ENCODE data around the gene PAGR1. TPM values are rescaled to one million over a fixed set of nuclear protein-coding genes. Genes with fewer than 3 reads are reported as not detected.
A peak's percentile ranks its signal among the peaks of the same experiment; 100 is the strongest.

The PAGR1 gene
- total RNA-seq, 2 experiments from 2014 or later, result 16.9 to 19.3 TPM

GRCh38 chr16:29834079-29834478 lies 18.1 kb downstream of the PAGR1 start:
- H3K36me3 Mint-ChIP-seq (ENCODE audit: low read depth), result peaks cover 25% of the 10 kb centered on the region
- intact Hi-C loops (cut with micrococcal nuclease), result no loop called here
- no peaks in the 10 kb centered on the region for H3K27me3 Mint-ChIP-seq (ENCODE audit: low read depth)
- no peak for DNase-seq
- no peaks in the 10 kb centered on the region for H3K9me3 Mint-ChIP-seq
- no peak overlapping the region for H3K27ac Mint-ChIP-seq
- H3K4me1 Mint-ChIP-seq (ENCODE audit: low read depth), result peaks cover 33% of the 10 kb centered on the region
- CTCF ChIA-PET, result interaction anchor here (1.2 to 1.6 kb wide), 3 partner anchors 13 to 15 kb away, joined by 3 to 9 read pairs (median 7); partner anchors contain the start of gene MVP
- no peak overlapping the region for H3K4me3 Mint-ChIP-seq

GRCh38 chr16:29835926-29836325 lies 20.0 kb downstream of the PAGR1 start:
- Mint-ChIP-seq H3K9me3 (no peaks in the 10 kb centered on the region), H3K4me1 (ENCODE audit: low read depth) (peaks cover 19% of the 10 kb centered on the region), H3K27ac (no peak overlapping the region), H3K27me3 (ENCODE audit: low read depth) (no peaks in the 10 kb centered on the region), H3K36me3 (ENCODE audit: low read depth) (peaks cover 25% of the 10 kb centered on the region), H3K4me3 (no peak overlapping the region)
- DNase-seq, result no peak
- CTCF ChIA-PET, result no interaction called here
- intact Hi-C loops (cut with micrococcal nuclease), result no loop called here

GRCh38 chr16:29836623-29837022 lies 20.7 kb downstream of the PAGR1 start:
- H3K36me3 Mint-ChIP-seq (ENCODE audit: low read depth), result peaks cover 25% of the 10 kb centered on the region
- no peak for DNase-seq
- no peak overlapping the region for H3K27ac Mint-ChIP-seq
- CTCF ChIA-PET, result no interaction called here
- no peaks in the 10 kb centered on the region for H3K27me3 Mint-ChIP-seq (ENCODE audit: low read depth)
- peaks cover 13% of the 10 kb centered on the region for H3K4me1 Mint-ChIP-seq (ENCODE audit: low read depth)
- no peaks in the 10 kb centered on the region for H3K9me3 Mint-ChIP-seq
- intact Hi-C loops (cut with micrococcal nuclease), result no loop called here
- no peak overlapping the region for H3K4me3 Mint-ChIP-seq

- H3K27me3 Mint-ChIP-seq (ENCODE audit: low read depth), result no peaks in the 10 kb centered on the region
- CTCF ChIA-PET, result interaction anchor here (0.6 to 2.6 kb wide), 2 partner anchors 11 to 714 kb away, joined by 3 to 11 read pairs; no protein-coding TSS in a partner anchor
- H3K36me3 Mint-ChIP-seq (ENCODE audit: low read depth), result peaks cover 21% of the 10 kb centered on the region
- no peaks in the 10 kb centered on the region for H3K9me3 Mint-ChIP-seq
- H3K4me3 Mint-ChIP-seq, result no peak overlapping the region
- intact Hi-C loops (cut with micrococcal nuclease), result no loop called here
- DNase-seq, result no peak
- peaks cover 11% of the 10 kb centered on the region for H3K4me1 Mint-ChIP-seq (ENCODE audit: low read depth)
- no peak overlapping the region for H3K27ac Mint-ChIP-seq
Observed at GRCh38 chr16:29837841-29838240, 21.9 kb downstream of the PAGR1 start.

- intact Hi-C loops (cut with micrococcal nuclease), result no loop called here
- H3K36me3 Mint-ChIP-seq (ENCODE audit: low read depth), result peaks cover 12% of the 10 kb centered on the region
- CTCF ChIA-PET, result interaction anchor here (2.6 kb wide), 1 partner anchor 9 kb away, joined by 11 read pairs; no protein-coding TSS in a partner anchor
- H3K27ac Mint-ChIP-seq, result no peak overlapping the region
- no peaks in the 10 kb centered on the region for H3K27me3 Mint-ChIP-seq (ENCODE audit: low read depth)
- no peaks in the 10 kb centered on the region for H3K9me3 Mint-ChIP-seq
- H3K4me3 Mint-ChIP-seq, result no peak overlapping the region
- peaks cover 2% of the 10 kb centered on the region for H3K4me1 Mint-ChIP-seq (ENCODE audit: low read depth)
- DNase-seq, result no peak
Observed at GRCh38 chr16:29839822-29840221, 23.9 kb downstream of the PAGR1 start.

GRCh38 chr16:29840240-29840639 lies 24.3 kb downstream of the PAGR1 start:
- peak overlapping the region; percentile 46 for H3K27ac Mint-ChIP-seq
- peaks cover 2% of the 10 kb centered on the region for H3K4me1 Mint-ChIP-seq (ENCODE audit: low read depth)
- H3K36me3 Mint-ChIP-seq (ENCODE audit: low read depth), result peaks cover 12% of the 10 kb centered on the region
- H3K27me3 Mint-ChIP-seq (ENCODE audit: low read depth), result no peaks in the 10 kb centered on the region
- H3K4me3 Mint-ChIP-seq, result no peak overlapping the region
- intact Hi-C loops (cut with micrococcal nuclease), result no loop called here
- CTCF ChIA-PET, result interaction anchor here (2.6 kb wide), 1 partner anchor 8 kb away, joined by 11 read pairs; no protein-coding TSS in a partner anchor
- no peaks in the 10 kb centered on the region for H3K9me3 Mint-ChIP-seq
- no peak for DNase-seq

GRCh38 chr16:29841631-29842030 lies 25.7 kb downstream of the PAGR1 start:
- H3K27ac Mint-ChIP-seq, result no peak overlapping the region
- no peak for DNase-seq
- H3K9me3 Mint-ChIP-seq, result no peaks in the 10 kb centered on the region
- intact Hi-C loops (cut with micrococcal nuclease), result no loop called here
- CTCF ChIA-PET, result interaction anchor here (0.7 kb wide), 1 partner anchor 12 kb away, joined by 3 read pairs; no protein-coding TSS in a partner anchor
- H3K36me3 Mint-ChIP-seq (ENCODE audit: low read depth), result peaks cover 7% of the 10 kb centered on the region
- peaks cover 2% of the 10 kb centered on the region for H3K4me1 Mint-ChIP-seq (ENCODE audit: low read depth)
- no peaks in the 10 kb centered on the region for H3K27me3 Mint-ChIP-seq (ENCODE audit: low read depth)
- no peak overlapping the region for H3K4me3 Mint-ChIP-seq

- H3K4me3 Mint-ChIP-seq, result no peak overlapping the region
- intact Hi-C loops (cut with micrococcal nuclease), result no loop called here
- H3K36me3 Mint-ChIP-seq (ENCODE audit: low read depth), result peaks cover 8% of the 10 kb centered on the region
- no peaks in the 10 kb centered on the region for H3K9me3 Mint-ChIP-seq
- H3K27ac Mint-ChIP-seq, result peak overlapping the region; percentile 41
- CTCF ChIA-PET, result interaction anchor here (0.8 to 1.1 kb wide), 4 partner anchors 13 to 142 kb away, joined by 3 to 5 read pairs (median 3); partner anchors contain the start of gene PAGR1
- DNase-seq, result no peak
- H3K4me1 Mint-ChIP-seq (ENCODE audit: low read depth), result peaks cover 2% of the 10 kb centered on the region
- H3K27me3 Mint-ChIP-seq (ENCODE audit: low read depth), result no peaks in the 10 kb centered on the region
Observed at GRCh38 chr16:29842732-29843346, 26.9 kb downstream of the PAGR1 start.

- CTCF ChIA-PET, result interaction anchor here (0.5 to 0.9 kb wide), 3 partner anchors 14 to 1406 kb away, joined by 3 to 6 read pairs (median 3); no protein-coding TSS in a partner anchor
- Mint-ChIP-seq H3K9me3 (no peaks in the 10 kb centered on the region), H3K27me3 (ENCODE audit: low read depth) (no peaks in the 10 kb centered on the region), H3K36me3 (ENCODE audit: low read depth) (peaks cover 8% of the 10 kb centered on the region), H3K4me3 (no peak overlapping the region), H3K4me1 (ENCODE audit: low read depth) (peaks cover 6% of the 10 kb centered on the region), H3K27ac (no peak overlapping the region)
- no peak for DNase-seq
- intact Hi-C loops (cut with micrococcal nuclease), result no loop called here
Observed at GRCh38 chr16:29843931-29844330, 28.0 kb downstream of the PAGR1 start.

- H3K27ac Mint-ChIP-seq, result no peak overlapping the region
- peaks cover 6% of the 10 kb centered on the region for H3K4me1 Mint-ChIP-seq (ENCODE audit: low read depth)
- H3K9me3 Mint-ChIP-seq, result no peaks in the 10 kb centered on the region
- peaks cover 8% of the 10 kb centered on the region for H3K36me3 Mint-ChIP-seq (ENCODE audit: low read depth)
- intact Hi-C loops (cut with micrococcal nuclease), result no loop called here
- H3K4me3 Mint-ChIP-seq, result no peak overlapping the region
- CTCF ChIA-PET, result interaction anchor here (0.5 to 1.5 kb wide), 6 partner anchors 11 to 1405 kb away, joined by 3 to 6 read pairs (median 4); no protein-coding TSS in a partner anchor
- no peaks in the 10 kb centered on the region for H3K27me3 Mint-ChIP-seq (ENCODE audit: low read depth)
- DNase-seq, result no peak
Observed at GRCh38 chr16:29844575-29845331, 28.8 kb downstream of the PAGR1 start.

GRCh38 chr16:29845656-29846055 lies 29.7 kb downstream of the PAGR1 start:
- Mint-ChIP-seq H3K27ac (no peak overlapping the region), H3K9me3 (no peaks in the 10 kb centered on the region), H3K4me3 (no peak overlapping the region), H3K27me3 (ENCODE audit: low read depth) (no peaks in the 10 kb centered on the region), H3K36me3 (ENCODE audit: low read depth) (peaks cover 5% of the 10 kb centered on the region), H3K4me1 (ENCODE audit: low read depth) (peaks cover 6% of the 10 kb centered on the region)
- CTCF ChIA-PET, result interaction anchor here (0.6 to 5.0 kb wide), 6 partner anchors 10 to 209 kb away, joined by 3 to 77 read pairs (median 8); no protein-coding TSS in a partner anchor
- no peak for DNase-seq
- intact Hi-C loops (cut with micrococcal nuclease), result no loop called here
